HG03457 (cell line): ENCODE results near the gene IRGQ.

Source experiments
- ATAC-seq: cut with Tn5 transposase; IDR thresholded peaks from one replicate; pipeline ENCODE4 v1.9.1; 2021; ENCODE audit warnings: moderate number of reproducible peaks; ENCODE audit not compliant: unreplicated experiment

Gene IRGQ

GRCh38 chr19:43546581-43546980 is 49.4 kb downstream of the IRGQ start:
- no peak for ATAC-seq

- no peak for ATAC-seq
Measured at GRCh38 chr19:43545981-43546380, 50.0 kb downstream of the IRGQ start.

- no peak for ATAC-seq
Measured at GRCh38 chr19:43545276-43545675, 50.7 kb downstream of the IRGQ start.

- no peak for ATAC-seq
Measured at GRCh38 chr19:43544077-43544476, 51.9 kb downstream of the IRGQ start.

- no peak for ATAC-seq
Measured at GRCh38 chr19:43541920-43542650, 53.8 kb downstream of the IRGQ start.

GRCh38 chr19:43540381-43540780 is 55.6 kb downstream of the IRGQ start:
- no peak for ATAC-seq

- no peak for ATAC-seq
Measured at GRCh38 chr19:43538922-43539321, 57.0 kb downstream of the IRGQ start.

GRCh38 chr19:43534816-43535761 is 60.8 kb downstream of the IRGQ start:
- ATAC-seq, result no peak
